Fibroblast of the aortic adventitia (primary cell): ENCODE data around the gene KANSL1L. TPM values are rescaled to one million over a fixed set of nuclear protein-coding genes. Genes with fewer than 3 reads are reported as not detected.

Source experiments
- DNase-seq: peaks from one replicate; pipeline ENCODE4 v3.0.0-alpha.2; 2010; ENCODE audit warnings: low read depth
- H3K4me3 ChIP-seq: 2 replicates; pipeline ENCODE4 v1.5.1; 2011; ENCODE audit warnings: low read depth, mild to moderate bottlenecking, control low read depth, low read length, moderate library complexity
- CTCF ChIP-seq: IDR thresholded peaks from 2 replicates; pipeline ENCODE4 v1.5.1; 2011; ENCODE audit warnings: mild to moderate bottlenecking, low read length, control low read depth, inconsistent platforms; ENCODE audit not compliant: insufficient read depth
- total RNA-seq: library from RNA; depleted of rRNA; stranded (reverse); fragments of >200 nt; gene quantifications from 2 replicates; pipeline ENCODE4 v1.2.3, GENCODE V29; 2012; ENCODE audit warnings: low replicate concordance

Gene KANSL1L
- total RNA-seq, 1 donor: 28.2 TPM

GRCh38 chr2:210128961-210129360 lies 42.2 kb downstream of the KANSL1L start:
- DNase-seq: peak; percentile 2
- no peak overlapping the region for H3K4me3 ChIP-seq
- no peak for TF ChIP-seq CTCF

- DNase-seq: no peak
- H3K4me3 ChIP-seq: no peak overlapping the region
- no peak for TF ChIP-seq CTCF
These were observed 57.5 kb downstream of the KANSL1L start for GRCh38 chr2:210113614-210114235.

- DNase-seq: no peak
- no peak for TF ChIP-seq CTCF
- no peak overlapping the region for H3K4me3 ChIP-seq
These were observed 58.3 kb downstream of the KANSL1L start for GRCh38 chr2:210112871-210113270.

- TF ChIP-seq CTCF: no peak
These were observed 71.3 kb downstream of the KANSL1L start for GRCh38 chr2:210099940-210100339.

GRCh38 chr2:210094787-210095186 lies 76.4 kb downstream of the KANSL1L start:
- no peak overlapping the region for H3K4me3 ChIP-seq
- DNase-seq: no peak
- no peak for TF ChIP-seq CTCF

More at GRCh38 chr2:210099940-210100339, 71.3 kb downstream of the KANSL1L start:
- no peak for DNase-seq
- no peak overlapping the region for H3K4me3 ChIP-seq

- H3K4me3 ChIP-seq: no peak overlapping the region
- no peak for TF ChIP-seq CTCF
- DNase-seq: no peak
These were observed 78.4 kb downstream of the KANSL1L start for GRCh38 chr2:210092791-210093190.

- no peak for TF ChIP-seq CTCF
- no peak overlapping the region for H3K4me3 ChIP-seq
- DNase-seq: no peak
These were observed 84.3 kb downstream of the KANSL1L start for GRCh38 chr2:210086930-210087329.
